ENCODE results near the gene SEL1L.
"Not testable (repeated sequence)": the region's sequence is repeated elsewhere in the genome, so short reads cannot be mapped to it uniquely, and the experiment has no call there.

SEL1L gene

GRCh38 chr14:81447021-81447764 lies 86.5 kb downstream of the SEL1L start:
- DNase-seq (ENCODE audit: low read depth), result no peak

GRCh38 chr14:81446279-81447007 lies 87.2 kb downstream of the SEL1L start:
- no peak for DNase-seq (ENCODE audit: low read depth)

- DNase-seq (ENCODE audit: low read depth), result no peak
These were observed 92.0 kb downstream of the SEL1L start for GRCh38 chr14:81441626-81442134.

- DNase-seq (ENCODE audit: low read depth), result no peak
These were observed 93.6 kb downstream of the SEL1L start for GRCh38 chr14:81440041-81440440.

- DNase-seq (ENCODE audit: low read depth), result no peak
These were observed 96.4 kb downstream of the SEL1L start for GRCh38 chr14:81437244-81437643.

GRCh38 chr14:81436296-81437138 lies 97.1 kb downstream of the SEL1L start:
- no peak for DNase-seq (ENCODE audit: low read depth)

- no peak for DNase-seq (ENCODE audit: low read depth)
These were observed 98.0 kb downstream of the SEL1L start for GRCh38 chr14:81435391-81436295.

- DNase-seq (ENCODE audit: low read depth), result no peak
These were observed 98.6 kb downstream of the SEL1L start for GRCh38 chr14:81435048-81435390.

GRCh38 chr14:81434230-81434629 lies 99.4 kb downstream of the SEL1L start:
- DNase-seq (ENCODE audit: low read depth), result no peak

- DNase-seq (ENCODE audit: low read depth), result no peak
These were observed 100.3 kb downstream of the SEL1L start for GRCh38 chr14:81433378-81433777.

- no peak for DNase-seq (ENCODE audit: low read depth)
These were observed 101.4 kb downstream of the SEL1L start for GRCh38 chr14:81432219-81432661.

- DNase-seq (ENCODE audit: low read depth), result no peak
These were observed 103.4 kb downstream of the SEL1L start for GRCh38 chr14:81430235-81430634.

- DNase-seq (ENCODE audit: low read depth), result not testable (repeated sequence)
These were observed 103.9 kb downstream of the SEL1L start for GRCh38 chr14:81429749-81430148.

- DNase-seq (ENCODE audit: low read depth), result no peak
These were observed 104.6 kb downstream of the SEL1L start for GRCh38 chr14:81429028-81429427.

- no peak for DNase-seq (ENCODE audit: low read depth)
These were observed 106.2 kb downstream of the SEL1L start for GRCh38 chr14:81427348-81428058.

GRCh38 chr14:81423504-81423903 lies 110.1 kb downstream of the SEL1L start:
- DNase-seq (ENCODE audit: low read depth), result no peak

Data from GM04503 (cell line).